Progenitor cell of endocrine pancreas (in vitro differentiated cells): ENCODE measurements around the gene NFATC3. TPM values are rescaled to one million over a fixed set of nuclear protein-coding genes. Genes with fewer than 3 reads are reported as not detected.
A peak's percentile ranks its signal among the peaks of the same experiment; 100 is the strongest.

ENCODE experiments used
- DNase-seq: peaks from one replicate; pipeline ENCODE4 v3.0.0; 2021; ENCODE audit warnings: low spot score; ENCODE audit not compliant: unreplicated experiment
- H3K27ac Mint-ChIP-seq: 2 replicates; pipeline ENCODE4 v1.8.0; 2021; ENCODE audit warnings: mild to moderate bottlenecking, moderate library complexity, mixed read lengths
- H3K27me3 Mint-ChIP-seq: 2 replicates; pipeline ENCODE4 v1.8.0; 2021; ENCODE audit warnings: mixed read lengths
- H3K36me3 Mint-ChIP-seq: 2 replicates; pipeline ENCODE4 v1.8.0; 2022; ENCODE audit warnings: mixed read lengths; ENCODE audit not compliant: insufficient read depth
- H3K4me1 Mint-ChIP-seq: 2 replicates; pipeline ENCODE4 v1.8.0; 2021; ENCODE audit warnings: low read depth, mixed read lengths
- H3K4me3 Mint-ChIP-seq: 2 replicates; pipeline ENCODE4 v1.8.0; 2021; ENCODE audit warnings: low read depth, mild to moderate bottlenecking, moderate library complexity, mixed read lengths
- H3K9me3 Mint-ChIP-seq: 2 replicates; pipeline ENCODE4 v1.8.0; 2021; ENCODE audit warnings: low read depth, mixed read lengths
- CTCF ChIP-seq: fragments of 200-600 bp; sonication (generic); IDR thresholded peaks from one replicate; pipeline ENCODE4 v1.5.0; 2021; ENCODE audit warnings: antibody characterized with exemption, mild to moderate bottlenecking; ENCODE audit not compliant: unreplicated experiment
- total RNA-seq: library from RNA; stranded (reverse); gene quantifications from 2 replicates; pipeline ENCODE4 v1.2.1, GENCODE V29; 2021

NFATC3 gene
- total RNA-seq, 1 donor from 2014 or later, result 51.8 TPM

- Mint-ChIP-seq H3K27me3 (peaks cover 8% of the 10 kb centered on the region), H3K9me3 (no peaks in the 10 kb centered on the region), H3K36me3 (no peaks in the 10 kb centered on the region), H3K27ac (no peak overlapping the region), H3K4me1 (no peaks in the 10 kb centered on the region), H3K4me3 (no peak overlapping the region)
- TF ChIP-seq CTCF, result no peak
- DNase-seq, result no peak
Measured at GRCh38 chr16:68259007-68259825, 174.0 kb downstream of the NFATC3 start.

- H3K9me3 Mint-ChIP-seq, result no peaks in the 10 kb centered on the region
- H3K27me3 Mint-ChIP-seq, result peaks cover 22% of the 10 kb centered on the region
- H3K4me1 Mint-ChIP-seq, result peaks cover 10% of the 10 kb centered on the region
- no peak for TF ChIP-seq CTCF
- H3K4me3 Mint-ChIP-seq, result peak overlapping the region; percentile 83
- H3K27ac Mint-ChIP-seq, result peak overlapping the region; percentile 93
- H3K36me3 Mint-ChIP-seq, result no peaks in the 10 kb centered on the region
- no peak for DNase-seq
Measured at GRCh38 chr16:68263559-68264127, 178.5 kb downstream of the NFATC3 start.

GRCh38 chr16:68264128-68265077 lies 179.2 kb downstream of the NFATC3 start, which contains the start of gene SLC7A6:
TSS of gene SLC7A6 (plus strand) at chr16:68264526. CDS start at chr16:68274727, 10,201 bp downstream.
- Mint-ChIP-seq H3K36me3 (no peaks in the 10 kb centered on the region), H3K9me3 (no peaks in the 10 kb centered on the region)

GRCh38 chr16:68265078-68265920 lies 180.1 kb downstream of the NFATC3 start:
- Mint-ChIP-seq H3K4me3 (peak overlapping the region; percentile 87), H3K27ac (peak overlapping the region; percentile 86), H3K4me1 (peaks cover 15% of the 10 kb centered on the region), H3K27me3 (peaks cover 22% of the 10 kb centered on the region), H3K36me3 (no peaks in the 10 kb centered on the region), H3K9me3 (no peaks in the 10 kb centered on the region)
- no peak for DNase-seq
- no peak for TF ChIP-seq CTCF

More at GRCh38 chr16:68264128-68265077, 179.2 kb downstream of the NFATC3 start, which contains the start of gene SLC7A6:
- peak within 1 kb of the TSS; percentile 93 for H3K27ac Mint-ChIP-seq
- peak; percentile 82 for TF ChIP-seq CTCF
- H3K27me3 Mint-ChIP-seq, result peaks cover 22% of the 10 kb centered on the region
- peak; percentile 59 for DNase-seq
- peak within 1 kb of the TSS; percentile 87 for H3K4me3 Mint-ChIP-seq
- H3K4me1 Mint-ChIP-seq, result peaks cover 15% of the 10 kb centered on the region
